T-helper 1 cell treated with Interleukin-12 subunit alpha and Interleukin-12 subunit beta and Interleukin-4 antibody, amounts not matched to agents 30 ng/mL and 1 ng/mL, for 36 hours (primary cell): ENCODE results near the gene DCLK2. TPM values are rescaled to one million over a fixed set of nuclear protein-coding genes. Genes with fewer than 3 reads are reported as not detected.
"Not testable (repeated sequence)": the region's sequence is repeated elsewhere in the genome, so short reads cannot be mapped to it uniquely, and the experiment has no call there.

Source experiments
- intact Hi-C: fragments of 100-400 bp; cut with micrococcal nuclease; formaldehyde crosslinking; loops from one replicate; pipeline ENCODE4 v1.15.1; 2024
- total RNA-seq: library from RNA; stranded (reverse); gene quantifications from 2 replicates; pipeline ENCODE4 v1.2.3, GENCODE V29; 2022

DCLK2 gene
- total RNA-seq, 1 donor from 2014 or later = 0.15 TPM

DNA sequence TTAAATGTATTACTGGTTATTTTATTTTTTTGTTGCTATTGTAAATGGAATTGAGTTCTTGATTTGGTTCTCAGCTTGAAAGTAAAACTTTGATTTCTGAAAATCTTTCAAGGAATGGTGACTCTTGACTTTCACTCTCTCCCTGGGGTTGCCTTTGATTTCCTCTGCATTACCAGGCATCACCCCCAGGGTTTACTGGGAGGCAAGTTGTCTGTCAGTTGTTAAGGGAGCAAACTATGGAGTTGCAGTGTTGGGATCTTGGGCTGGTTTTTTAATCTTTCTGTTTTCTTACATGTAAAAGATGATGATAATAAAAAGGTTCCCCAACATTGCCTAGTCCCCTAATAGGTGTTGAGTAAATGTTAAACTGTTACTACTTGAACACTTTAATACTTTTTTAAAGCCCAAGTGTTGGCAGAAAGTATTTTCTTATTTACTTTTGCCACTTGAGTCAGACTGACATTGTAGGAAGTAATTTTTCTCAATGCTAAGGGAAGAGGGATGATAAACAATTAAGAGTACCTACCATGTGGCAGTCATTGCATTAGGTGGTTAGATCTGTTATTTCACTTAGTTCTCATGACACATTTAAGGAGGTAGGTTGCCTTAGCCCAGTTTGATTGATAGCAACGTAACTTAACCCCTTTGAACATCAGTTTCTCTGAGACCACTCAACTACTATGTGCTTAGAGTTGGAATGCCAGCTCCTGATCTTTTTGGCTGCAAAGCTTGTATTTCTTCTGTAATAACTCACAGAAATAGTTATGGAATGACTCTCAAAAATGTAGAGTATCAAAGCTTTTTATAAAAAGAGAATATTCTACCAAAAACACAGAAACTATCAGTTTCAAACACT, 67.1 kb downstream of the DCLK2 start:
- intact Hi-C loops = no loop called here

DNA sequence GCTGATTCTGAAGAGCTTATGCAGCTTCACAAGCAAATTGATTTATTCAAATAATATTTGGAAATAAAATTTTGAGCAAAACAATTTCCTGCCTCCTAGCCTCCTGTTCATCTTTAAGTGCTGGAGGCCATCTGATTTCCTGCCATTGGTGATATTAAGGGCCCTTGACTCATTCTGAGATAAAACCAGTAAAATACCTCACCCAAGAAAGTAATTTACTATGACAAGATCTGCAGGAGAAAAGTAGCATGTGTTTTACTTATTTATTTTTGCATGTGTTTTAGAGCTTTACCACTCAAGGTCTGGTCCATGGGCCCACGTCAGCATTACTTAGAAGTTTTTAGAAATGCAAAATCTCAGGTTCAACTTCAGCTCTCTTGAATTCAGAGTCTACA, 67.7 kb downstream of the DCLK2 start:
- intact Hi-C loops = no loop called here

DNA sequence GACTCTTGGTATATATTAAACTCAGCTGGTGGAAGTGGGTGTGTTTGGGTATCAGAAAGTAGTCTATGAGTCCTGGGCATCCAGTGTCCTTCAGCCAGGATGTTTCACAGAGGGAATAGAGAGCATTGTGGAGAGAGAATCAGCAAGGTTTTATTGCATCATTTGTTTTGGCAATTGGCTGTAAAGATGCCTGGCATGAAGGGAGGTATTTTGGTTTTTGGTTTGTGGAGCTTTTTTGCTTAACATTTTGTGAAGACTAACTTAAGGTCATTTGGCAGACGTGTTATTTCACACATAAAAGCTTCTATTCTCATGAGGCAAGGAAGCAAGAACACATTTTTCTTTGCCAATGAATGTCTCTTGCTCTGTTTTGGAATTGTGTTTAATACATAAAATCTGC, 71.1 kb downstream of the DCLK2 start:
- intact Hi-C loops = no loop called here

DNA sequence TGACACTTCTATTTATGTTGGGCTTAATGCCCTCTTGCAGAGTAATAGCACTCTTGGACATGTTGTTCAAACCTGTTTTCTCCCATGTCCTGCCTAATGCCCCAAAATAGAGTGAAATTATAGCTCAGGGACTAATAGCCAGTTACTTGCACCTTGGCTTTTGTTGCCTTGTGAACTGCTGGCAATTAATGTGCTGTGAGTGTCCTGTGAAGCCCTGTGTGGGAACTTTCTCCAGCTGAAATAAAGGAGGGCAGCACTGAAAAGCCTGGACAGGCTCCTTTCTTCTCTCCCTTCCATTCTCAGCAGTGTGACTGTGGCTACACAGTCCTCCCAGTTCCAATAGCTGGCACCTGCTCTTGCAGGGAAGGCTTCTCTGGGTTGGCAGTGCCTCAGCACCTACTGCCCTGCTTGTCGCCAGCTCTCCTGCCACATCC, 72.4 kb downstream of the DCLK2 start:
- intact Hi-C loops = no loop called here

DNA sequence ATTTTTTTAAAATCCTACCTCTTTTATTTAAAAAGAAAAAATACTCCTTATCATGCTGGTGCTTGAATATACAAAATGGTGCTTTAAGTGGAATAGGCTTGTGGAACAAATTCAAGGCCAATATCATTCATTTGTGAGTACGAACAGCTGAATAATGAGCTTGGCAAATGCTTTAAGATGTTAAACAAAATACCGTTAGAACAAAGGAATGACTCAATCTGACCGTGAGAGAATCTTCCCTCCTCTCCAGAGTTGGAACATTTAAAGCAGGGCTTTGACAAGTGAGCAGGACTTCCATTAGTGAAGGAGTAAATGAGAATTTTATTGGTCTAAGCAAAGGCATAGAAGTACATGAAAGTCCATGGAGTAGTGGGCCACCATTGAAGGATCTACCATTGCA, 74.5 kb downstream of the DCLK2 start:
- intact Hi-C loops = no loop called here

- intact Hi-C loops = no loop called here
Measured at GRCh38 chr4:150155391-150155790, 77.1 kb downstream of the DCLK2 start.

GRCh38 chr4:150156543-150156942, 78.3 kb downstream of the DCLK2 start:
- intact Hi-C loops = no loop called here

GRCh38 chr4:150158041-150158440, 79.8 kb downstream of the DCLK2 start:
- intact Hi-C loops = no loop called here

DNA sequence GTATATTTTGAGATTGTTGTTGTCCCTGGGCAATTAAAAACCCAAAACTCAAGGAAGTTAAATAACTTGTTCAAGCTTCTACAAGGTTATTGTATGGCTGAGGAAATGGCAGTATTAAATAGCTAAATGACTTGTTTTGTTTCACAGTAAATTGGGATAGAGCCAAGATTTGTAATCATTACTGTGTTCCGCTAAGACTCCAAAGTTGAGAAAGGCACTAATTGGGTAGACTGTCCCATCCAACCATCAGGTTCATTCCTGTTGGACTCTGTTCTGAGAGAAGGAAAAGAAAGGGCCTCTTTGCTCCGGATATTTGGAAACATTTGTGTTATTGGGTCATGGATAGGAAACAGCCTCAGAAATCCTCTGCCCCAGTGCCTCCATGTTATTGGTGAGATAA, 82.2 kb downstream of the DCLK2 start:
- intact Hi-C loops = no loop called here

DNA sequence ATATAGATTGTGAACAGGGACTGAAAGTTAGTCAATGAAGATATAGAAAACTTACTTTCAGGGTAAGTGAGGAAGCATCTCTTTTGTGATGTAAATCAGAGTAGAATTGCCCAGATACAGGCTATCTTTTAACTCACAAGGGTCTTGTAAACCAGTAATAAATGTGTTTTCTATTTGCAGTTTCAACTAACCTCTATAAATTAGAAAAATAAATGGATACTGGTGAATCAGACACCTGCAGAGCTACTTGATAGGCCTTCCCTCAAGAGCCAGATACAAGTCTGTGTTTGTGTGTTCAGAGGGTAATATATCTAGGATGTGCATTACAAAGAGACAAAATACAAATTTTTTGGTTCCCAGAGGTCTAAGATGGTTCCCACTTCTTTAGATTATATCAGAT, 82.9 kb downstream of the DCLK2 start:
- intact Hi-C loops = no loop called here

DNA sequence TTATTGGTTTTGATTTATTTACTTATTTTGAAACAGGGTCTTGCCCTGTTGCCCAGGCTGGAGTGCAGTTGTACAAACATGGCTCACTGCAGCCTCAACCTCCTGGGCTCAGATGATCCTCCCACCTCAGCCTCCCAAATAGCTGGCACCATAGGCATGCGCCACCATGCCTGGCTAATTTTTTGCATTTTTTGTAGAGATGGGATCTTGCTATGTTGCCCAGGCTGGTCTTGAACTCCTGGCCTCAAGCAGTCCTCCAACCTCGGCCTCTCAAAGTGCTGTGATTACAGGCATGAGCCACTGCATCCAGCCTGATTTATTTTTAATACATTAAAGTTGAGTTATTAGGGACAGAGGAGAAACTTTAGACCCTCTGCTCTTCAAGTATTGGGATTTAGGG, 83.8 kb downstream of the DCLK2 start:
- intact Hi-C loops = not testable (repeated sequence)

- intact Hi-C loops = no loop called here
Measured at GRCh38 chr4:150164055-150164454, 85.8 kb downstream of the DCLK2 start.

GRCh38 chr4:150164956-150165629, 86.8 kb downstream of the DCLK2 start:
- intact Hi-C loops = no loop called here

GRCh38 chr4:150167054-150167453, 88.8 kb downstream of the DCLK2 start:
- intact Hi-C loops = no loop called here

DNA sequence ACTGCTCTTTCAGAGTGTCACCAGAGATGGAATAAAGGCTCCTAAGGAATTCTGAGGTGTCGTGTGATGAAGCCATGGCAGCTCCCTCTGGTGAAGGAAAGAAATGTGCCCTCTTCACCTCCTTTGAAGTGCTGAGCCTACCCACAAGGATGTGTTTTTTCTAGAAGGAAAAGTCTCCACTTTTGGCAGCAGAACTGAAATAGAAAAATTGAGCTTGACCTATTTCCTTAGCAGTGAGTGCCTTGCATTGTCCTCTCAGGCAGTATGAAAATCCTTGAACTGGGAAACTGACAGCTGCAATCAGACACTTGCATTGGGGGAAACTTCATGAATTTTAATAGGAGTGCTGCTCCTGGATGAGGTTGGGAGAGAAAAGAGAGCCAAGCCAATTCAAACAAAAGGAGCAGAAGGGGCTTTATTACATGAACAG, 95.2 kb downstream of the DCLK2 start:
- intact Hi-C loops = no loop called here

- intact Hi-C loops = no loop called here
Measured at GRCh38 chr4:150173982-150174398, 95.7 kb downstream of the DCLK2 start.

DNA sequence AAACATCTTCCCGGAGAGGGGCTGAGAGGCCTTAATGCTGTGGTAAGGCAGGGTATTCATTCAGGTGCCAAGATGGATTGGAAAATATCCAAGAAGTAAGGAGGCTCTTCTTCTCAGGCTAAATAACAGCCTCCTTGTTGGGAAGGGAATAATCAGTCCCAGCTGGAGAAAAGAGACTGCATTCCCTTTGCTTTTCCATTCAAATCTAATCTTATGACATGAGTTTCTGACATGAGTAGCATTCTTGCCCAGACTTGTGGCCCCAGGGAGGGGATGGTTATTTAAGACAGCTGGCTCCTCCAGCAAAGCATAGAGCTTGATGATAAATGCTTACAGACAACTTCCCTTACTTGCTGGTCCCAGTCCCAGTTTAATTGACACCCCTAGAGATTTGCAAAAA, 98.3 kb downstream of the DCLK2 start:
- intact Hi-C loops = no loop called here

- intact Hi-C loops = no loop called here
Measured at GRCh38 chr4:150178161-150178560, 99.9 kb downstream of the DCLK2 start.

DNA sequence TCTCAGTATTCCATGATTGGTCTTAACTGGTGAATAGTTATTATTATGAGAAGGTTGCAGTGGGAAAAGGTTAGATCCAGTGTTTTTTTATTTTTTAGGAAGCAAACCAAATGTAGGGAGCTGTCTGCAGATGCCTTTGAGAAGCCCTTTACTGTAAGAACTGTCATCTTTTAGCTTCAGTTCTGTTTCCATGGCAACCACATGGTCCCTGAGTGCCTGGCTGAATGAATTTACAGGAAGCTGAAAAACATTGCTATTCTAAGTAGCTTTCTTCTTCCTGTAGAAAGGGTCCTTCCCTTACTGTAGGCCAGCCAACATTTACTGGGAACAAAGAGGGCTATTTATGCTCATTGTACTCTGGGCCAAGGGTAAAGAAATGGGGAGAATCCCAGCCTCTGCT, 103.3 kb downstream of the DCLK2 start:
- intact Hi-C loops = no loop called here

GRCh38 chr4:150182794-150183193, 104.5 kb downstream of the DCLK2 start:
- intact Hi-C loops = no loop called here

- intact Hi-C loops = not testable (repeated sequence)
Measured at GRCh38 chr4:150185033-150185432, 106.8 kb downstream of the DCLK2 start.

- intact Hi-C loops = no loop called here
Measured at GRCh38 chr4:150192986-150193385, 114.7 kb downstream of the DCLK2 start.

- intact Hi-C loops = not testable (repeated sequence)
Measured at GRCh38 chr4:150197256-150197655, 119.0 kb downstream of the DCLK2 start.
